Measurements from ENCODE around the gene CCNE1. TPM values are rescaled to one million over a fixed set of nuclear protein-coding genes. Genes with fewer than 3 reads are reported as not detected.
"Not testable (repeated sequence)": the region's sequence is repeated elsewhere in the genome, so short reads cannot be mapped to it uniquely, and the experiment has no call there.

CCNE1 gene
- total RNA-seq, 4 donors from 2014 or later: 1.5 to 5.0 (median 2.9) TPM

DNA sequence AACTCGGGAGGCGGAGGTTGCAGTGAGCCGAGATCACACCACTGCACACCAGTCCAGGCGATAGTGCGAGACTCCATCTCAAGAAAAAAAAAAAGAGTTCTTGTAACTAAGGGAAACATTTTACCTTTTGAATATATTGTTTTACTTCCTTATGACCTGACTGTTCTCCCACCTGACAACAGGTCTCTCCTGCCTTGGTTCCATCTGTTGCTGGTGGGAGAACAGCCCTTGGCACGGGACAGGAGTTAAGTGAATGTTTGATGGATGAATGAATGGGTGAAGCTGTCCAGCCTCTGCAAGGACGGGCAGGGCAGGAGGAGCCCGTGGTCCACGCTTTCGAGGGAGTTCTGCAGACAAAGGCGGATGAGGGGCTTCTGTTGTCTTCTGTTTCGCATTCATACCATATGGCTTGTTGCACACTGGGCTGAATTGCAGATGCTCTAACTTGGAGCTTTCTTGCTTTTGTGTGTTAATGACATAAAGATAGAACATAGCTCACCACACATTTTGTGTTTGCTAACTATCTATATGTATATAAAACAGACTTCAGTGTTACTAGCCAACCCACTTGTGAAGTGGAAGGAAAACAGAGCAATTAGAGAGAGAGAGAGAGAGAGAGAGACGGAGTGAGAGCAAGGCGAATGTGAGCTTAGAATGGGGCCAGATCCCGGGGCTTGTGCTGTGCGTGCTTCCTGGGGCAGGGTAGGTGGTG is 16.2 kb upstream of the CCNE1 start:
- WGBS, 2 donors (ENCODE audit: low coverage in 1 of 2): 41 to 66% methylated on average over 9 to 12 of the region's 16 CpGs
- Histone ChIP-seq H3K27me3 (no peaks in the 10 kb centered on the region), H3K4me1 (no peaks in the 10 kb centered on the region), H3K36me3 (no peaks in the 10 kb centered on the region), H3K9me3 (no peaks in the 10 kb centered on the region), H3K27ac (no peak overlapping the region), H3K4me3 (no peak overlapping the region)
- no peak for ATAC-seq
- TF ChIP-seq POLR2A (IDR thresholded peaks at IDR 0.05) (no peak), EP300 (IDR thresholded peaks at IDR 0.05) (no peak)

DNA sequence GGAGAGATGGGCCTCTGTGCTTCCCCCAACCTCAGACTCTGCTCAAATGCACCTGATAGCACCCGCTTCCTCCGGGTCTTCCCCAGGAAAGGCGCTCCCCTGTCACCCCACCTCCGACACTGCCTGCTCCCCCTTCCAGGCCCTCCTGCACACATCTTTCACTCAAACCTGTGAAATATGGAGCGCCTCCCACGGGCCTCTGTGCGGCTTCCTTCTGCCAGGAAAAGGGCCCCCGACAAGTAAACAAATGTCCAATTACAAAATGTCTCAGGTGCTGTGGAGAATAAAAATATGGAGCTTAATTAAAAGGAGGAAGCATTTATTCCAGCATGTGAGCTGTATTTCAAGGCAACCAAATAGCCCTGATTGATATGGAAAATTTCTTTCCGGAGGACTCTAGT is 15.6 kb upstream of the CCNE1 start:
- no peaks in the 10 kb centered on the region for H3K9me3 ChIP-seq
- 0 to 30% methylated on average over 1 to 4 of the region's 9 CpGs for whole genome bisulfite sequencing, 2 donors (ENCODE audit: low coverage in 1 of 2)
- H3K27me3 ChIP-seq: no peaks in the 10 kb centered on the region
- no peak for ATAC-seq
- H3K4me3 ChIP-seq: no peak overlapping the region
- H3K4me1 ChIP-seq: no peaks in the 10 kb centered on the region
- H3K36me3 ChIP-seq: no peaks in the 10 kb centered on the region
- no peak overlapping the region for H3K27ac ChIP-seq
- TF ChIP-seq POLR2A (IDR thresholded peaks at IDR 0.05) (no peak), POLR2AphosphoS5 (IDR thresholded peaks at IDR 0.05) (no peak), EP300 (IDR thresholded peaks at IDR 0.05) (no peak)
- TF ChIP-seq, protein P1, sequence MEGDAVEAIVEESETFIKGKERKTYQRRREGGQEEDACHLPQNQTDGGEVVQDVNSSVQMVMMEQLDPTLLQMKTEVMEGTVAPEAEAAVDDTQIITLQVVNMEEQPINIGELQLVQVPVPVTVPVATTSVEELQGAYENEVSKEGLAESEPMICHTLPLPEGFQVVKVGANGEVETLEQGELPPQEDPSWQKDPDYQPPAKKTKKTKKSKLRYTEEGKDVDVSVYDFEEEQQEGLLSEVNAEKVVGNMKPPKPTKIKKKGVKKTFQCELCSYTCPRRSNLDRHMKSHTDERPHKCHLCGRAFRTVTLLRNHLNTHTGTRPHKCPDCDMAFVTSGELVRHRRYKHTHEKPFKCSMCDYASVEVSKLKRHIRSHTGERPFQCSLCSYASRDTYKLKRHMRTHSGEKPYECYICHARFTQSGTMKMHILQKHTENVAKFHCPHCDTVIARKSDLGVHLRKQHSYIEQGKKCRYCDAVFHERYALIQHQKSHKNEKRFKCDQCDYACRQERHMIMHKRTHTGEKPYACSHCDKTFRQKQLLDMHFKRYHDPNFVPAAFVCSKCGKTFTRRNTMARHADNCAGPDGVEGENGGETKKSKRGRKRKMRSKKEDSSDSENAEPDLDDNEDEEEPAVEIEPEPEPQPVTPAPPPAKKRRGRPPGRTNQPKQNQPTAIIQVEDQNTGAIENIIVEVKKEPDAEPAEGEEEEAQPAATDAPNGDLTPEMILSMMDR (IDR thresholded peaks at IDR 0.05): no peak

DNA sequence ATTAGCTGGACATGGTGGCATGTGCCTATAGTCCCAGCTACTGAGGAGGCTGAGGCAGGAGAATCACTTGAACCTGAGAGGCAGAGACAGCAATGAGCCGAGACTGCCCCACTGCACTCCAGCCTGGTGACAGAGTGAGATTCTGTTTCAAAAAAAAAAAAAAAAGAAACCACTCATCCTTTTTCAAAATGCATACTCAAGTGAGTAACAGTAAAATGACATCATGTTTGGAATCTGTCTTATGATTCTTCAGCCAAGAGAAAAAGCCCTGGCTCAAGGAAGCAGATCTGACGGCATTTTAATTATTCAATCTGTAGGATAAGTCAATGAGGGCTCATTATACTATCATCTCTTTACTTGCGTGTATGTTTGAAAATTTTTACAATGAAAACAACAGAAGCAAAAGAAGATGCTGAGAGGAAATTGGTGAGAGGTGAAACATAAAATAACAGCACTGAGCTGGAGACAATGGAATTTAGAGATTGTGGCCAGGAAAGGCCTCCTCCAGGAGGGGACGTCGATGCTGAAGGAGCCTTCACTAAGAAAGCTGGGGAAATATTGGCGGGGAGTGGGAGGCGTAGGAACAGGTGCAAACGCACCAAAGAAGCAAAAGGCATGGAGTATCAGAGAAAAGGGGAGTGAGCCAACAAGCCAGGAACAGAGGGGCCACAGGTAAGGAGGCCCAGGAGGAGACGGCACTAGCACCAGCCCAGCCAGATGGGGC is 12.9 kb upstream of the CCNE1 start:
- 21 to 33% methylated on average over 8 to 9 of the region's 9 CpGs for WGBS, 2 donors (ENCODE audit: low coverage in 1 of 2)
- no peak for TF ChIP-seq POLR2AphosphoS5 (IDR thresholded peaks at IDR 0.05)
- TF ChIP-seq POLR2A (IDR thresholded peaks at IDR 0.05): no peak
- TF ChIP-seq, protein P1 (IDR thresholded peaks at IDR 0.05): no peak
- no peak for TF ChIP-seq EP300 (IDR thresholded peaks at IDR 0.05)
- Histone ChIP-seq H3K27me3 (no peaks in the 10 kb centered on the region), H3K27ac (peak overlapping the region in 1 of 4 donors; percentile 37), H3K4me1 (no peaks in the 10 kb centered on the region), H3K4me3 (no peak overlapping the region), H3K36me3 (no peaks in the 10 kb centered on the region), H3K9me3 (no peaks in the 10 kb centered on the region)
- ATAC-seq: no peak

DNA sequence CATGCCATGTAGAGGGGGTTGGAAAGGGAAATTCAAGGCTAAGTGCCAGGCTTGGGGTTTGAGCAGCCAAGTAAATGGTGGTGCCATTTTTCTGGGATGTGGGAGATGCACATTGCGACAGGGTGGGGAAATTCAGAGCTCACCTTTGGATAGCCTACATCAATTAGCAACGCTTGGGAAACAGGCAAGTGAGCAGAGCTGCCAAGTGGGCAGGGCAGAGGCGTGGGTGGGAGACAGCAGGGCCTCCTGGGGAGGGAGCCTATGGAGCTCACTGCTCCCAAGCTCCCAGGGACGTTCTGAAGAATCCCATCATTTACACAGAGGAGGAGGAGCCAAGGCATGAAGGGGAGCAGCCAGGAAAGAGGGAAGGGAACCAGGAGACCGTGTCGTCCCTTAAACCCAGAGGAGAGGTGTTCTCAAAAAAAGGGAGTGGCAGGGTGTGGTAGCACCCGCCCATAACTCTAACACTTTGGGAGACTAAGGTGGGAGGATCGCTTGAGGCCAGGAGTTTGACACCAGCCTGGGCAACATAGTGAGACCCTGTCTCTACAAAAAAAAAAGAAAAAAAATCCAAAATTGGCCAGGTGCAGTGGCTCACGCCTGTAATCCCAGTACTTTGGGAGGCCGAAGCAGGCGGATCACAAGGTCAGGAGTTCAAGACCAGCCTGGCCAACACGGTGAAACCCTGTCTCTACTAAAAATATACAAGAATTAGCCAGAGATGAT is 11.5 kb upstream of the CCNE1 start:
- WGBS, 2 donors (ENCODE audit: low coverage in 1 of 2): 67 to 87% methylated on average over 3 to 11 of the region's 12 CpGs
- TF ChIP-seq, protein P1 (IDR thresholded peaks at IDR 0.05): no peak
- TF ChIP-seq POLR2A (IDR thresholded peaks at IDR 0.05) (no peak), EP300 (IDR thresholded peaks at IDR 0.05) (no peak), POLR2AphosphoS5 (IDR thresholded peaks at IDR 0.05) (no peak)
- Histone ChIP-seq H3K27me3 (no peaks in the 10 kb centered on the region), H3K27ac (no peak overlapping the region), H3K4me1 (no peaks in the 10 kb centered on the region), H3K4me3 (no peak overlapping the region), H3K9me3 (no peaks in the 10 kb centered on the region), H3K36me3 (no peaks in the 10 kb centered on the region)
- no peak for ATAC-seq

DNA sequence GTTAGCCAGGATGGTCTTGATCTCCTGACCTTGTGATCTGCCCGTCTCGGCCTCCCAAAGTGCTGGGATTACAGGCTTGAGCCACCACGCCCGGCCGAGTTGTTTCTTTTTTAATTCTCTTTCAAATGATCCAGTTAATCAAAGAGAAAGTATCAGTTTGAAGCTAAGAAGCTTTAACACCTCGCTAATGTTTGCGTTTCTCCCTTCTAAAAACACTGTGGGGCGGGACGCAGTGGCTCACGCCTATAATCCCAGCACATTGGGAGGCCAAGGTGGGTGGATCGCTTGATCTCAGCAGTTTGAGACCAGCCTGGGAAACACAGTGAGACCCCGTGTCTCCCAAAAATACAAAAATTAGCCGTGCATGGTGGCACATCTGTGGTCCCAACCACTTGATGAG is 7.8 kb upstream of the CCNE1 start:
- whole genome bisulfite sequencing, 2 donors (ENCODE audit: low coverage in 1 of 2): 80% methylated on average over 1 of the region's 13 CpGs; no CpG with 5 or more reads in 1 of the 2 donors

More for the DNA sequence above, 7.8 kb upstream of the CCNE1 start:
- H3K27ac ChIP-seq, H3K36me3 ChIP-seq, H3K4me1 ChIP-seq, H3K4me3 ChIP-seq, ATAC-seq, H3K9me3 ChIP-seq, H3K27me3 ChIP-seq: not testable (repeated sequence)

Data from gastroesophageal sphincter (tissue), 4 donors.